GM12878 (cell line): ENCODE data around the gene RPL32. TPM values are rescaled to one million over a fixed set of nuclear protein-coding genes. Genes with fewer than 3 reads are reported as not detected.

Source experiments
- ATAC-seq: fragments of 200-7000 bp; cut with Tn5 transposase; 3 replicates; pipeline ENCODE4 v1.9.1; 2020; ENCODE audit warnings: mild to moderate bottlenecking, moderate library complexity
- BruUV-seq: library from RNA; stranded (reverse); fragments of 400-500 nt; replicated peaks from 2 replicates; lab custom pipeline; 2021; lab: Mats Ljungman, UMichigan
- CTCF ChIA-PET: fragments of 300-600 bp; sonication (Branson Sonifier 250); formaldehyde crosslinking; extraction: SDS; loops from one replicate; lab custom pipeline; 2021; ENCODE audit warnings: inconsistent platforms; lab: Yijun Ruan, JAX
- POLR2A ChIA-PET: fragments of 350-600 bp; formaldehyde crosslinking; extraction: SDS; loops from one replicate; lab custom pipeline; 2021; ENCODE audit warnings: inconsistent platforms; lab: Charles Lee
- RAD21 ChIA-PET: fragments of 300-600 bp; sonication (Branson Sonifier 250); formaldehyde crosslinking; loops from one replicate; lab custom pipeline; 2023; ENCODE audit warnings: antibody characterized with exemption; ENCODE audit not compliant: unreplicated experiment; lab: Charles Lee
- SMC1A ChIA-PET: fragments of 300-600 bp; sonication (Branson Sonifier 250); formaldehyde crosslinking; loops from one replicate; lab custom pipeline; 2023; ENCODE audit not compliant: unreplicated experiment, uncharacterized antibody; lab: Charles Lee
- DNase-seq: peaks from one replicate; pipeline ENCODE4 v3.0.0-alpha.2; 2011; ENCODE audit warnings: low read depth, low spot score
- FAIRE-seq: peaks from 3 replicates; lab custom pipeline; 2011; peaks lifted over from hg19 to GRCh38; lab: Jason Lieb, UNC
- H2AFZ ChIP-seq: 2 replicates; pipeline ENCODE4 v1.6.0; 2011; ENCODE audit warnings: low read depth, low read length, control low read depth; ENCODE audit not compliant: control insufficient read depth
- H3K27ac ChIP-seq: 2 replicates; pipeline ENCODE4 v1.5.1; 2011; ENCODE audit warnings: control low read depth; ENCODE audit not compliant: control insufficient read depth, insufficient read depth
- H3K27me3 ChIP-seq, 2 experiments: replicated peaks in 1 of 2; 2 replicates each; pipeline versions ENCODE4 v1.6.0 to v1.6.1; 2011; ENCODE audit warnings: low read length in 1 of 2; ENCODE audit not compliant: control insufficient read depth in 2 of 2, insufficient read depth in 2 of 2
- H3K36me3 ChIP-seq, 2 experiments: 2 replicates each; pipeline ENCODE4 v1.5.1; 2011; ENCODE audit warnings: low read length in 1 of 2; ENCODE audit not compliant: control insufficient read depth in 2 of 2, insufficient read depth in 2 of 2
- H3K4me1 ChIP-seq: 2 replicates; pipeline ENCODE4 v1.6.1; 2011; ENCODE audit warnings: mild to moderate bottlenecking, low read length, moderate library complexity, mixed read lengths; ENCODE audit not compliant: control insufficient read depth, insufficient read depth
- H3K4me2 ChIP-seq: 2 replicates; pipeline ENCODE4 v1.6.0; 2011; ENCODE audit warnings: control low read depth; ENCODE audit not compliant: control insufficient read depth, insufficient read depth
- H3K4me3 ChIP-seq: fragments of 200-600 bp; sonication (generic); 2 replicates; pipeline ENCODE4 v1.5.1; 2016
- H3K79me2 ChIP-seq: 2 replicates; pipeline ENCODE4 v1.6.0; 2011; ENCODE audit warnings: low read length; ENCODE audit not compliant: control insufficient read depth, insufficient read depth
- H3K9ac ChIP-seq: 2 replicates; pipeline ENCODE4 v1.8.0; 2011; ENCODE audit warnings: low read length, control low read depth, mixed read lengths; ENCODE audit not compliant: control insufficient read depth, insufficient read depth
- H3K9me3 ChIP-seq: replicated peaks from 3 replicates; pipeline ENCODE4 v1.5.1; 2011; ENCODE audit warnings: mild to moderate bottlenecking, low read length; ENCODE audit not compliant: control insufficient read depth, insufficient read depth
- H4K20me1 ChIP-seq: 2 replicates; pipeline ENCODE4 v1.6.0; 2011; ENCODE audit not compliant: control insufficient read depth, insufficient read depth
- CTCF ChIP-seq, 3 experiments: IDR thresholded peaks in 2 of 3; conservative IDR thresholded peaks in 1 of 3; 2 replicates each; pipeline ENCODE4 v1.5.1; 2011; ENCODE audit warnings: low read depth in 3 of 3, low read length in 3 of 3, mild to moderate bottlenecking in 3 of 3, control low read depth in 2 of 3, moderate library complexity in 2 of 3, inconsistent platforms in 1 of 3, mixed read lengths in 1 of 3; ENCODE audit not compliant: control insufficient read depth in 2 of 3, insufficient read depth in 1 of 3; ENCODE audit errors: extremely low read depth in 1 of 3
- POLR2AphosphoS2 ChIP-seq: IDR thresholded peaks from 2 replicates; pipeline ENCODE4 v1.6.1; 2011; ENCODE audit warnings: low read depth, mild to moderate bottlenecking, low read length, improper control_type of control experiment, moderate library complexity
- POLR2AphosphoS5 ChIP-seq: IDR thresholded peaks from 2 replicates; pipeline ENCODE4 v1.6.1; 2011; ENCODE audit warnings: mild to moderate bottlenecking, low read length, inconsistent platforms
- WGBS: methylation state at CpG from one replicate; pipeline ENCODE4 v1.1.6; 2016; ENCODE audit warnings: low lambda C conversion rate; ENCODE audit not compliant: insufficient replicate concordance, insufficient coverage; ENCODE audit errors: missing lambda C conversion rate; 5-methylcytosine and 5-hydroxymethylcytosine counted together
- in situ Hi-C: fragments of 300-500 bp; cut with MboI; formaldehyde crosslinking; loops from 9 replicates; pipeline ENCODE4 v1.14.3; 2018; ENCODE audit warnings: mixed read lengths
- intact Hi-C: fragments of 100-400 bp; cut with micrococcal nuclease; formaldehyde crosslinking; loops from one replicate; pipeline ENCODE4 v1.14.2; 2022; ENCODE audit not compliant: unreplicated experiment
- polyA plus RNA-seq, 11 experiments: library from polyadenylated mRNA; depleted of rRNA in 4 of 11; unstranded in 6 of 11; stranded (reverse) in 5 of 11; fragments of >200 nt; fragmentation: Nextera tagmentation in 4 of 11; fragmentation: Illumina TruSeq in 1 of 11; extraction: Ambion mirVana in 4 of 11; extraction: Trizol in 1 of 11; gene quantifications; 1 replicate in 1 of 11; 2 replicates in 10 of 11; pipeline versions ENCODE4 v1.2.1 to v1.2.3, GENCODE V29; 2011 to 2016; ENCODE audit warnings: inconsistent platforms in 2 of 11, missing spikeins in 2 of 11, low read depth in 1 of 11
- total RNA-seq, 4 experiments: library from RNA; depleted of rRNA in 3 of 4; stranded (reverse); fragments of >200 nt in 3 of 4; fragmentation: Illumina TruSeq in 1 of 4; extraction: Trizol in 1 of 4; gene quantifications; 2 replicates each; pipeline versions ENCODE4 v1.2.1 to v1.2.3, GENCODE V29; 2013 to 2021

RPL32 gene
- total and polyA plus RNA-seq, 10 of the 15 experiments (the other 5 are each of a cell fraction or from before 2014, with no cell fraction given) = 1,533 to 5,147 (median 3,350) TPM

GRCh38 chr3:12832350-12833221, 8.8 kb downstream of the RPL32 start:
- Histone ChIP-seq H3K4me2 (no peak overlapping the region), H3K36me3 (peaks cover 39 to 48% of the 10 kb centered on the region in 2 experiments), H3K27me3 (no peaks in the 10 kb centered on the region), H3K9ac (no peak overlapping the region), H2AFZ (no peak overlapping the region), H3K4me3 (no peak overlapping the region), H3K4me1 (no peaks in the 10 kb centered on the region), H3K79me2 (peaks cover 13% of the 10 kb centered on the region), H3K27ac (no peak overlapping the region), H3K9me3 (no peaks in the 10 kb centered on the region), H4K20me1 (no peaks in the 10 kb centered on the region; the same call in none of the 2 replicates)
- 84% methylated on average over 7 of the region's 7 CpGs for WGBS
- FAIRE-seq (no peak), ATAC-seq (no peak; the same call in 2 of the 3 replicates), DNase-seq (no peak)
- TF ChIP-seq CTCF (IDR thresholded peaks at IDR 0.05 in 2 of 3, conservative IDR thresholded peaks at IDR 0.05 in 1 of 3; ENCODE audit: control insufficient read depth in 2 of 3, extremely low read depth in 1 of 3, insufficient read depth in 1 of 3, low read depth in 3 of 3, low read length in 3 of 3) (no peak), POLR2AphosphoS2 (0 out of 2 replicates have a peak, but pooled peaks have one; percentile 47), POLR2AphosphoS5 (peak; percentile 14; the same call in 1 of the 2 replicates)
- POLR2A ChIA-PET = interaction anchor here (0.6 kb wide), 2 partner anchors 9 to 665 kb away, joined by 3 to 4 read pairs; no protein-coding TSS in a partner anchor
- intact Hi-C loops = no loop called here
- SMC1A ChIA-PET = interaction anchor here (1.0 kb wide), 2 partner anchors 9 to 59 kb away, joined by 3 to 4 read pairs; partner anchors contain the start of gene RPL32
- RAD21 ChIA-PET = no interaction called here
- CTCF ChIA-PET = interaction anchor here (0.6 to 2.0 kb wide), 3 partner anchors 9 to 35 kb away, joined by 3 to 10 read pairs (median 3); partner anchors contain the start of gene RPL32
- in situ Hi-C loops = no loop called here
- BruUV-seq = no TSS peak
